CD4-positive, alpha-beta memory T cell (primary cell): Measurements from ENCODE around the gene CLMN. TPM values are rescaled to one million over a fixed set of nuclear protein-coding genes. Genes with fewer than 3 reads are reported as not detected.

Experiments used
- CTCF ChIA-PET: fragments of 350-600 bp; sonication (Branson Sonifier 250); formaldehyde crosslinking; loops from one replicate; lab custom pipeline; 2021; ENCODE audit warnings: inconsistent platforms; ENCODE audit not compliant: partially characterized antibody; lab: Charles Lee
- POLR2A ChIA-PET: fragments of 350-600 bp; sonication (Branson Sonifier 250); formaldehyde crosslinking; loops from one replicate; lab custom pipeline; 2021; ENCODE audit not compliant: partially characterized antibody; lab: Charles Lee
- DNase-seq, 5 donors: peaks; one replicate each; pipeline versions ENCODE4 v3.0.0 to v3.0.0-alpha.2; 2020 to 2022; ENCODE audit warnings: mixed read lengths in 1 of 5
- H3K27ac ChIP-seq: one replicate; pipeline ENCODE4 v1.7.0; 2013; ENCODE audit warnings: low read depth, low read length
- H3K27me3 ChIP-seq: 2 replicates; pipeline ENCODE4 v1.7.0; 2013; ENCODE audit warnings: mild to moderate bottlenecking, low read length, moderate library complexity; ENCODE audit not compliant: insufficient read depth
- H3K36me3 ChIP-seq: 2 replicates; pipeline ENCODE4 v1.7.0; 2013; ENCODE audit warnings: mild to moderate bottlenecking, low read length, moderate library complexity; ENCODE audit not compliant: insufficient read depth
- H3K4me1 ChIP-seq: 2 replicates; pipeline ENCODE4 v1.7.0; 2013; ENCODE audit warnings: mild to moderate bottlenecking, low read length, moderate library complexity; ENCODE audit not compliant: insufficient read depth
- H3K4me3 ChIP-seq, 2 donors: one replicate each; pipeline ENCODE4 v1.7.0; 2013; ENCODE audit warnings: low read length in 2 of 2, mild to moderate bottlenecking in 1 of 2
- H3K9me3 ChIP-seq, 2 donors: one replicate each; pipeline ENCODE4 v1.7.0; 2013; ENCODE audit warnings: low read length in 2 of 2, control low read depth in 1 of 2; ENCODE audit not compliant: control insufficient read depth in 1 of 2
- H3K27ac Mint-ChIP-seq, 7 donors: one replicate each; pipeline ENCODE4 v1.8.0; 2020 to 2021; ENCODE audit warnings: mixed read lengths in 7 of 7, mild to moderate bottlenecking in 6 of 7, inconsistent platforms in 3 of 7, moderate library complexity in 3 of 7
- H3K27me3 Mint-ChIP-seq, 2 donors: one replicate each; pipeline ENCODE4 v1.8.0; 2020 to 2021; ENCODE audit warnings: mixed read lengths in 2 of 2
- H3K36me3 Mint-ChIP-seq, 2 donors: one replicate each; pipeline ENCODE4 v1.8.0; 2020 to 2021; ENCODE audit warnings: mixed read lengths in 2 of 2, inconsistent platforms in 1 of 2, mild to moderate bottlenecking in 1 of 2
- H3K4me1 Mint-ChIP-seq, 4 donors: one replicate each; pipeline ENCODE4 v1.8.0; 2020 to 2021; ENCODE audit warnings: mixed read lengths in 4 of 4, mild to moderate bottlenecking in 1 of 4
- H3K4me3 Mint-ChIP-seq, 8 donors: one replicate each; pipeline ENCODE4 v1.8.0; 2020 to 2021; ENCODE audit warnings: mixed read lengths in 8 of 8, mild to moderate bottlenecking in 7 of 8, moderate library complexity in 6 of 8, inconsistent platforms in 3 of 8
- H3K9me3 Mint-ChIP-seq, 8 donors: one replicate each; pipeline ENCODE4 v1.8.0; 2020 to 2021; ENCODE audit warnings: mixed read lengths in 8 of 8, mild to moderate bottlenecking in 5 of 8, inconsistent platforms in 3 of 8, moderate library complexity in 1 of 8
- intact Hi-C: fragments of 100-400 bp; cut with micrococcal nuclease; formaldehyde crosslinking; loops from one replicate; pipeline ENCODE4 v1.15.1; 2023
- polyA plus RNA-seq, 2 donors: library from polyadenylated mRNA; unstranded; fragments of 300-500 nt; fragmentation: Illumina TruSeq; gene quantifications; one replicate each; pipeline ENCODE4 v1.2.3, GENCODE V29; 2021
- total RNA-seq, 2 experiments: library from RNA; stranded (reverse); gene quantifications; one replicate each; pipeline ENCODE4 v1.2.3, GENCODE V29; 2021

CLMN gene
- total and polyA plus RNA-seq, 4 experiments from 2014 or later: 0.22 to 0.70 (median 0.65) TPM; not detected in 1

DNA sequence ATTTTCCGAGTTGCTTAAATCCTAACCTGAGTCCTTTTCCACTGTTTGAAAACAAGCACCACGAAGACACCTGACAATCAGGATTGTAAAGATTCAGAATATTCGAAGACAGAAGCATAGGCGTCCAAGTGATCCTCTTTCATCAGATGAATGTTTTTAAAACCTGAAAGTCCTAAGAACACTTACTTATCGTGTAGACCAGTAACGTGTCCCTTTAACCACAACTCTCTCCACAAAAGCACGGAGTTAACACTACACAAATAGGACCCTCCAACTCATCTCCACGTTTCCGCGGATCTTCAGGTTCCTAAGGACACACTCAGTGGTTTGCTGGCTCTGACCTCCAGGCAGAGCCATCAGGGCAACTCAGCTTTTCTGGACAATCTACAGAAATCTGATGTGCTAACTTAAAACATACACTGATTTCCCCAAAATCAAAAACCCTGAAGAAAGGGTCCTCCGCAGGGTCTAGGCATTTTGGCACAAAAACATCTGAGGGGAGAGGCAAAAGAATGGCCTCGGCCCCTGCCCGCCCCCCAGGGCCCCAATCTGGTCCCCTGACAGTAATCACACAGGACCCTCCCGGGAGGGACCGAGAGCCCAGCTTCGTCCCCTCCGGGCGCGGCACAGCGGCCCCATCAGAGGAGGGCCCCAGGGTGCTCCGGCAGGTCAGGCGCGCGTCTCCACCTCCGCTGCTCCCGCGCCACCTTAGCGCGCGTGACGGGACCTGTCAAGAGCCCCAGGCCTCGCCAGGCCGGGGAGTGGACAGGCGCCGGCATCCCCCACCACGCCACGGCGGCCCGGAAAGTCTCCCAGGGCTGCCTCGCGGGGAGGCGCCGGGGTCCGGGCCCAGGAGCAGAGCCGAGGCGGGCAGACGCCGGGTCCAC is 163.3 kb downstream of the CLMN start:
- H3K27ac Mint-ChIP-seq: peak overlapping the region; percentile 80 to 93 (median 89)

DNA sequence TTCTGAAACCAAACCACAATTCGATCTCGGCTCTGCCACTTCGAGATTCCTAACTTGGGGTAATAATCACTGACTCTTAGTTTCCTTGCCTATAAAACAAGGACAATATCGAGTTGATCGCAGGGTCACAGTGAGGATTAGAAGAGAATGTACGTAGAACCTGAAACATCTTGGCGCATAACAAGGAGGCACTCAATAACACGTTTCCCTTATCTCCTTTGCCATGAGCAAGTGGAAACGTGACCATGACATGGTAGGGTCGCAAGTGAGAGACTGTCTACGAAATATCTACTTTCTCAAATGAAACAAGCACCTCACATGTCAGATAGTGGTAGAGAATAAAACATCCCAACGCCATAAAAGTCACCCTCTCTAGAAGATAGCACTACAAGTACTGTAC is 164.7 kb downstream of the CLMN start:
- H3K9me3 Mint-ChIP-seq: peaks cover 0 to 2% (median 0%) of the 10 kb centered on the region in 8 donors
- ChIA-PET CTCF (no interaction called here), POLR2A (no interaction called here)
- H3K36me3 Mint-ChIP-seq: peaks cover 4 to 13% of the 10 kb centered on the region in 2 donors
- Histone ChIP-seq H3K36me3 (no peaks in the 10 kb centered on the region), H3K4me3 (peak overlapping the region in 1 of 2 donors; percentile 6), H3K27me3 (no peaks in the 10 kb centered on the region), H3K9me3 (no peaks in the 10 kb centered on the region), H3K27ac (no peak overlapping the region), H3K4me1 (peaks cover 67% of the 10 kb centered on the region)
- no peaks in the 10 kb centered on the region for H3K27me3 Mint-ChIP-seq
- no peak for DNase-seq
- peak overlapping the region; percentile 68 to 98 (median 87) for H3K4me3 Mint-ChIP-seq
- H3K4me1 Mint-ChIP-seq: peaks cover 42 to 71% (median 58%) of the 10 kb centered on the region in 4 donors
- intact Hi-C loops: loop anchor here (5.0 kb wide), 1 partner anchor 362 kb away; the partner anchor contains the start of gene SYNE3
- peak overlapping the region in 6 of 7 donors; percentile 43 to 93 (median 82) for H3K27ac Mint-ChIP-seq

More for the DNA sequence above, 163.3 kb downstream of the CLMN start:
- peak overlapping the region; percentile 73 to 88 for H3K4me3 ChIP-seq
- Mint-ChIP-seq H3K4me1 (peaks cover 37 to 61% (median 48%) of the 10 kb centered on the region in 4 donors), H3K9me3 (peaks cover 0 to 2% (median 0%) of the 10 kb centered on the region in 8 donors), H3K4me3 (peak overlapping the region; percentile 81 to 98 (median 87)), H3K36me3 (peaks cover 4 to 13% of the 10 kb centered on the region in 2 donors), H3K27me3 (no peaks in the 10 kb centered on the region)
- H3K36me3 ChIP-seq: no peaks in the 10 kb centered on the region
- H3K9me3 ChIP-seq: no peaks in the 10 kb centered on the region
- ChIA-PET CTCF (no interaction called here), POLR2A (interaction anchor here (1.5 kb wide), 1 partner anchor 15 kb away, joined by 3 read pairs; no protein-coding TSS in a partner anchor)
- peak in 1 of 5 donors; percentile 11 for DNase-seq
- H3K27me3 ChIP-seq: no peaks in the 10 kb centered on the region
- H3K4me1 ChIP-seq: peaks cover 55% of the 10 kb centered on the region
- H3K27ac ChIP-seq: peak overlapping the region; percentile 83
- intact Hi-C loops: loop anchor here (1.0 to 5.0 kb wide), 2 partner anchors 361 to 378 kb away; partner anchors contain the start of gene SYNE3

DNA sequence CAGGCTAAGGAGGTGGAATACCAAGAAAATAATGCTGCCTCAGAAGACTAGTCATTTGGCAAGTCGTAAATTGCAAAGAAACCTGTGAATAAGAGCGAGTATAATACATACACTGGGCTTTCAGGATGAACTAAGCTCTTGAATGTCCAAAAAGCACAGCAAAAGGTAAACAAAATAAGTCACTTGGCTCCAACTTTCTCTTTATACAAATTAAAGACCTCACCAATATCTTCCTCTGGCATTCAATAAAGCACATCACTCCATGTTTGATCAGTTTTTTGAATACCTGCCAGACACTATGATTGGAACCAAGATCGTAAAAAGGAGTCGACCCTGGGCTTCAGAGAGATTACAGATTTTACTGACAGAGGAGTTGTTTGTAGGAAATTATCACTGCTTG is 165.8 kb downstream of the CLMN start:
- peak overlapping the region in 6 of 8 donors; percentile 36 to 98 (median 68) for H3K4me3 Mint-ChIP-seq

GRCh38 chr14:95151561-95151960 is 168.1 kb downstream of the CLMN start:
- Histone ChIP-seq H3K4me1 (peaks cover 74% of the 10 kb centered on the region), H3K9me3 (no peaks in the 10 kb centered on the region), H3K36me3 (no peaks in the 10 kb centered on the region), H3K4me3 (no peak overlapping the region), H3K27ac (no peak overlapping the region), H3K27me3 (no peaks in the 10 kb centered on the region)
- Mint-ChIP-seq H3K27me3 (no peaks in the 10 kb centered on the region), H3K4me1 (peaks cover 51 to 90% (median 75%) of the 10 kb centered on the region in 4 donors), H3K9me3 (peaks cover 0 to 4% (median 0%) of the 10 kb centered on the region in 8 donors), H3K4me3 (peak overlapping the region in 4 of 8 donors; percentile 23 to 47 (median 43)), H3K27ac (peak overlapping the region in 1 of 7 donors; percentile 3), H3K36me3 (peaks cover 13 to 17% of the 10 kb centered on the region in 2 donors)
- POLR2A ChIA-PET: no interaction called here
- no peak for DNase-seq
- intact Hi-C loops: no loop called here
- CTCF ChIA-PET: no interaction called here

More for the DNA sequence above, 165.8 kb downstream of the CLMN start:
- no peaks in the 10 kb centered on the region for H3K27me3 ChIP-seq
- peaks cover 48 to 81% (median 68%) of the 10 kb centered on the region in 4 donors for H3K4me1 Mint-ChIP-seq
- peak overlapping the region in 3 of 7 donors; percentile 12 to 48 (median 20) for H3K27ac Mint-ChIP-seq
- ChIA-PET CTCF (no interaction called here), POLR2A (no interaction called here)
- H3K27me3 Mint-ChIP-seq: no peaks in the 10 kb centered on the region
- H3K9me3 Mint-ChIP-seq: peaks cover 0 to 2% (median 0%) of the 10 kb centered on the region in 8 donors
- H3K4me3 ChIP-seq: no peak overlapping the region
- DNase-seq: no peak
- no peaks in the 10 kb centered on the region for H3K9me3 ChIP-seq
- no peak overlapping the region for H3K27ac ChIP-seq
- peaks cover 79% of the 10 kb centered on the region for H3K4me1 ChIP-seq
- no peaks in the 10 kb centered on the region for H3K36me3 ChIP-seq
- H3K36me3 Mint-ChIP-seq: peaks cover 7 to 13% of the 10 kb centered on the region in 2 donors
- intact Hi-C loops: no loop called here

- Mint-ChIP-seq H3K27me3 (no peaks in the 10 kb centered on the region), H3K9me3 (peaks cover 0 to 9% (median 3%) of the 10 kb centered on the region in 8 donors), H3K36me3 (peaks cover 15 to 24% of the 10 kb centered on the region in 2 donors), H3K4me1 (peaks cover 51 to 92% (median 74%) of the 10 kb centered on the region in 4 donors), H3K27ac (no peak overlapping the region), H3K4me3 (peak overlapping the region in 2 of 8 donors; percentile 22 to 26)
- Histone ChIP-seq H3K9me3 (no peaks in the 10 kb centered on the region), H3K4me3 (no peak overlapping the region), H3K36me3 (no peaks in the 10 kb centered on the region), H3K4me1 (peaks cover 67% of the 10 kb centered on the region), H3K27me3 (no peaks in the 10 kb centered on the region), H3K27ac (no peak overlapping the region)
- intact Hi-C loops: no loop called here
- ChIA-PET CTCF (interaction anchor here (1.6 to 1.7 kb wide), 2 partner anchors 9 to 45 kb away, joined by 4 to 5 read pairs; no protein-coding TSS in a partner anchor), POLR2A (no interaction called here)
- no peak for DNase-seq
These were observed 168.8 kb downstream of the CLMN start for GRCh38 chr14:95150910-95151309.

GRCh38 chr14:95149441-95149840 is 170.3 kb downstream of the CLMN start:
- Mint-ChIP-seq H3K9me3 (peaks cover 2 to 21% (median 13%) of the 10 kb centered on the region in 8 donors), H3K4me1 (peaks cover 40 to 88% (median 71%) of the 10 kb centered on the region in 4 donors), H3K27me3 (no peaks in the 10 kb centered on the region), H3K36me3 (peaks cover 21 to 36% of the 10 kb centered on the region in 2 donors), H3K27ac (peak overlapping the region in 1 of 7 donors; percentile 25), H3K4me3 (peak overlapping the region in 2 of 8 donors; percentile 11 to 20)
- DNase-seq: no peak
- CTCF ChIA-PET: interaction anchor here (1.6 to 1.7 kb wide), 3 partner anchors 10 to 47 kb away, joined by 4 to 5 read pairs (median 5); no protein-coding TSS in a partner anchor
- POLR2A ChIA-PET: no interaction called here
- H3K27ac ChIP-seq: no peak overlapping the region
- no peak overlapping the region for H3K4me3 ChIP-seq
- H3K36me3 ChIP-seq: no peaks in the 10 kb centered on the region
- intact Hi-C loops: no loop called here
- peaks cover 54% of the 10 kb centered on the region for H3K4me1 ChIP-seq
- no peaks in the 10 kb centered on the region for H3K9me3 ChIP-seq
- no peaks in the 10 kb centered on the region for H3K27me3 ChIP-seq

DNA sequence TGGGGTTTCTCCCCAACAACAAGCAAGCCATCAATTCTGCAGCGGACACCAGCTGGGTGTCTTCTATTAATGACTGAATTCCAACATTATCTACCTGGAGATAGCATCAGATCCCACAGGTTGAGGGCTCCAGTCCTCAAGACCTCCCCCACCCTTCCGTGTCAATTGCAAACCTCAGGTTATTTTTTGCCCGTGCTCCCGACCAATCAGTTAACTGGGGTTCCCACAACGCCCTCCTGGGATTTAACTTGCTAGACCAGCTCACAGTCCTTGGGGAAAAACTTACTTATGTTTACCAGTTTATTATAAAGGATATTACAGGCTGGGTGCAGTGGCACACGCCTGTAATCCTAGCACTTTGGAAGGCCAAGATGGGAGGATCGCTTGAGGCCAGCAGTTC is 172.1 kb downstream of the CLMN start:
- Mint-ChIP-seq H3K27ac (no peak overlapping the region), H3K4me1 (peaks cover 36 to 88% (median 69%) of the 10 kb centered on the region in 4 donors), H3K36me3 (peaks cover 22 to 31% of the 10 kb centered on the region in 2 donors), H3K27me3 (no peaks in the 10 kb centered on the region), H3K9me3 (peaks cover 2 to 24% (median 14%) of the 10 kb centered on the region in 8 donors), H3K4me3 (no peak overlapping the region)
- POLR2A ChIA-PET: no interaction called here
- H3K4me3 ChIP-seq: no peak overlapping the region
- no peaks in the 10 kb centered on the region for H3K27me3 ChIP-seq
- H3K9me3 ChIP-seq: no peaks in the 10 kb centered on the region
- peaks cover 56% of the 10 kb centered on the region for H3K4me1 ChIP-seq
- H3K27ac ChIP-seq: no peak overlapping the region
- DNase-seq: no peak
- H3K36me3 ChIP-seq: no peaks in the 10 kb centered on the region
- CTCF ChIA-PET: no interaction called here
- intact Hi-C loops: no loop called here
